ENCODE results near the gene ERG28. TPM values are rescaled to one million over a fixed set of nuclear protein-coding genes. Genes with fewer than 3 reads are reported as not detected.

The ERG28 gene
- total and polyA plus RNA-seq, 2 donors (not counting 3 experiments of a cell fraction or from before 2014, with no cell fraction given), result 31.9 to 46.0 TPM

DNA sequence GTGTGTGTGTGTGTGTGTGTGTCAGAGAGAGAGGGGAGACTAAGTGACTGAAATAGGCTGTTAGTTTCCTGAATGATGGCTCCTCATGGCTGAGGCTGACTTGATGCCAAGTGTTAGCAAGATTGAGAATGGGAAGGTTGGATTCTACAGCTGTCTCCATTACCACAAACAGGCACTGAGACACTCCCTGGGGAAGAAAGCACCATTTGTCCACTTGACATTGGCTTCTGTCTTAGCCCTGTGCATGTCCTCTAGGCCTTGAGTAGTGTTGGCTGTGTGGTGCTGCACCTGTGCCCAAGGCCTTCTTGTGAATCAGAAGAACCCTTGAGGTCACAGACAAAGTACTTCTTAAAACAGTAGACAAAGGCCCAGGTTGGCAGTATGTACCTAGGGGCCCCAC is 15.6 kb downstream of the ERG28 start:
- no peak overlapping the region for H3K4me2 ChIP-seq (ENCODE audit: insufficient read depth, low read length)
- FAIRE-seq (no peak), DNase-seq (ENCODE audit: low read depth, low spot score) (no peak)
- intact Hi-C loops (cut with micrococcal nuclease), result loop anchor here (5.0 kb wide), 1 partner anchor 123 kb away; the partner anchor contains the start of gene BATF
- no peak overlapping the region for H3K27ac ChIP-seq (ENCODE audit: insufficient read depth, low read depth, low read length)
- no peaks in the 10 kb centered on the region for H3K9me1 ChIP-seq (replicated peaks; ENCODE audit: control insufficient read depth, extremely low read depth, insufficient read depth, low read length)
- CTCF ChIA-PET, result interaction anchor here (0.7 to 14.6 kb wide), 3 partner anchors 9 to 69 kb away, joined by 3 to 309 read pairs (median 7); partner anchors contain the start of gene FLVCR2
- H3K4me1 ChIP-seq (ENCODE audit: control insufficient read depth, extremely low read depth, insufficient read depth, low read length), result peaks cover 16% of the 10 kb centered on the region
- H3K79me2 ChIP-seq (ENCODE audit: control insufficient read depth, insufficient read depth, low read length), result no peaks in the 10 kb centered on the region
- H3K36me3 ChIP-seq (ENCODE audit: control insufficient read depth in 2 of 2, extremely low read depth in 1 of 2, insufficient read depth in 2 of 2, low read length in 2 of 2), result peaks cover under 1 to 5% of the 10 kb centered on the region in 2 experiments
- no TSS peak for BruUV-seq (replicated peaks)
- no peaks in the 10 kb centered on the region for H4K20me1 ChIP-seq (replicated peaks; ENCODE audit: control insufficient read depth, extremely low read depth, insufficient read depth, low read length)
- dilution Hi-C loops (cut with MboI; ENCODE audit: extremely low pct_ligation_motif_present, low sequenced_read_pairs), result no loop called here
- TF ChIP-seq CTCF (IDR thresholded peaks at IDR 0.05; ENCODE audit: extremely low read depth in 1 of 2, insufficient read depth in 1 of 2, low read depth in 1 of 2, low read length in 2 of 2) (no peak), POLR2A (IDR thresholded peaks at IDR 0.05; ENCODE audit: low read depth, low read length) (no peak), FOS (IDR thresholded peaks at IDR 0.05; ENCODE audit: borderline replicate concordance, insufficient read depth, low read length) (no peak), MYC (IDR thresholded peaks at IDR 0.05; ENCODE audit: low read depth, low read length) (no peak), JUN (IDR thresholded peaks at IDR 0.05; ENCODE audit: borderline replicate concordance, insufficient read depth, insufficient read length, low read depth) (no peak)
- H3K4me3 ChIP-seq (replicated peaks in 1 of 3; ENCODE audit: insufficient read depth in 1 of 3, low read depth in 1 of 3, low read length in 3 of 3), result no peak overlapping the region
- no peaks in the 10 kb centered on the region for H3K27me3 ChIP-seq (ENCODE audit: control insufficient read depth in 2 of 2, insufficient read depth in 2 of 2, low read length in 2 of 2)
- no peak overlapping the region for H2AFZ ChIP-seq (ENCODE audit: low read depth, low read length)
- no peak overlapping the region for H3K9ac ChIP-seq (replicated peaks; ENCODE audit: extremely low read depth, insufficient read depth, low read length)
- no peaks in the 10 kb centered on the region for H3K9me3 ChIP-seq (replicated peaks; ENCODE audit: control insufficient read depth, insufficient read depth, low read length)
- POLR2A ChIA-PET, result no interaction called here

DNA sequence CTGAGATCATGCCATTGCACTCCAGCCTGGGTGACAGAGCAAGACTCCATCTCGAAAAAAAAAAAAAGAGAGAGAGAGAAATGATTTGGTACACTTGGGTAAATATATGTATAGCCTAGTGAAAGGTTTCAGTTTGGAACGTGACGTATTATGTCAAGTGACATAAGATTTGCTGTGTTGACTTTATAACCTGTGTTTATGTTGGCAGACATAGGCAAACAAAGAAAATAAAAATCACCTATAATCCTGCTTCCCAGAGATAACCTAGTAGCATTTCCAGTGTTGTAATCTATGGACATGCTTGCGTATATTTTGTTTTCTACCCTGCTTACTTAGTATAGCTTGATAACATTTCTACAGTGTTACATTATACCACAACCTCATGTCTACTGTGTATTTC is 16.7 kb downstream of the ERG28 start:
- H3K9ac ChIP-seq (replicated peaks; ENCODE audit: extremely low read depth, insufficient read depth, low read length), result no peak overlapping the region
- peaks cover 16% of the 10 kb centered on the region for H3K4me1 ChIP-seq (ENCODE audit: control insufficient read depth, extremely low read depth, insufficient read depth, low read length)
- H3K4me3 ChIP-seq (replicated peaks in 1 of 3; ENCODE audit: insufficient read depth in 1 of 3, low read depth in 1 of 3, low read length in 3 of 3), result no peak overlapping the region
- no peaks in the 10 kb centered on the region for H3K9me1 ChIP-seq (replicated peaks; ENCODE audit: control insufficient read depth, extremely low read depth, insufficient read depth, low read length)
- ChIA-PET CTCF (no interaction called here), POLR2A (no interaction called here)
- no peak overlapping the region for H3K4me2 ChIP-seq (ENCODE audit: insufficient read depth, low read length)
- peak; percentile 6 for DNase-seq (ENCODE audit: low read depth, low spot score)
- intact Hi-C loops (cut with micrococcal nuclease) (no loop called here), dilution Hi-C loops (cut with MboI; ENCODE audit: extremely low pct_ligation_motif_present, low sequenced_read_pairs) (no loop called here)
- no TSS peak for BruUV-seq (replicated peaks)
- H3K27ac ChIP-seq (ENCODE audit: insufficient read depth, low read depth, low read length), result no peak overlapping the region
- TF ChIP-seq GATA2 (IDR thresholded peaks at IDR 0.05; ENCODE audit: insufficient read depth, insufficient read length, low read depth, low read length) (no peak), CTCF (IDR thresholded peaks at IDR 0.05; ENCODE audit: extremely low read depth in 1 of 2, insufficient read depth in 1 of 2, low read depth in 1 of 2, low read length in 2 of 2) (no peak), FOS (IDR thresholded peaks at IDR 0.05; ENCODE audit: borderline replicate concordance, insufficient read depth, low read length) (no peak), MYC (IDR thresholded peaks at IDR 0.05; ENCODE audit: low read depth, low read length) (no peak), MAX (IDR thresholded peaks at IDR 0.05; ENCODE audit: insufficient read depth, insufficient read length) (no peak), POLR2A (IDR thresholded peaks at IDR 0.05; ENCODE audit: low read depth, low read length) (no peak), EZH2 (IDR thresholded peaks at IDR 0.05; ENCODE audit: borderline replicate concordance, low read depth, low read length, severe bottlenecking) (no peak), JUN (IDR thresholded peaks at IDR 0.05; ENCODE audit: borderline replicate concordance, insufficient read depth, insufficient read length, low read depth) (no peak), POLR2AphosphoS5 (IDR thresholded peaks at IDR 0.05; ENCODE audit: insufficient read depth, low read depth, low read length) (no peak)
- H3K79me2 ChIP-seq (ENCODE audit: control insufficient read depth, insufficient read depth, low read length), result no peaks in the 10 kb centered on the region
- H3K36me3 ChIP-seq (ENCODE audit: control insufficient read depth in 2 of 2, extremely low read depth in 1 of 2, insufficient read depth in 2 of 2, low read length in 2 of 2), result no peaks in the 10 kb centered on the region
- H4K20me1 ChIP-seq (replicated peaks; ENCODE audit: control insufficient read depth, extremely low read depth, insufficient read depth, low read length), result no peaks in the 10 kb centered on the region
- no peaks in the 10 kb centered on the region for H3K9me3 ChIP-seq (replicated peaks; ENCODE audit: control insufficient read depth, insufficient read depth, low read length)
- H2AFZ ChIP-seq (ENCODE audit: low read depth, low read length), result no peak overlapping the region
- no peak for FAIRE-seq
- H3K27me3 ChIP-seq (ENCODE audit: control insufficient read depth in 2 of 2, insufficient read depth in 2 of 2, low read length in 2 of 2), result no peaks in the 10 kb centered on the region
